ENCODE data around the gene MAGI1.

MAGI1 gene

GRCh38 chr3:65701516-65701915 is 337.2 kb downstream of the MAGI1 start:
- Histone ChIP-seq H3K4me3 (ENCODE audit: low read length, poor library complexity, severe bottlenecking) (no peak overlapping the region), H3K9me2 (replicated peaks; ENCODE audit: low read depth, low read length) (no peaks in the 10 kb centered on the region), H3K79me2 (ENCODE audit: insufficient read depth, low read length) (no peaks in the 10 kb centered on the region), H3K4me1 (ENCODE audit: insufficient read depth, low read length, poor library complexity, severe bottlenecking) (no peaks in the 10 kb centered on the region), H4K20me1 (ENCODE audit: insufficient read depth, low read length, poor library complexity, severe bottlenecking) (no peaks in the 10 kb centered on the region), H3K27me3 (ENCODE audit: insufficient read depth, low read length, poor library complexity, severe bottlenecking) (no peaks in the 10 kb centered on the region), H3K9ac (ENCODE audit: low read depth, low read length, poor library complexity, severe bottlenecking) (no peak overlapping the region), H3K9me3 (ENCODE audit: insufficient read depth, low read depth, low read length) (no peaks in the 10 kb centered on the region), H3K4me2 (ENCODE audit: low read depth, low read length, poor library complexity, severe bottlenecking) (no peak overlapping the region), H3F3A (ENCODE audit: low read depth) (no peaks in the 10 kb centered on the region), H3K36me3 (ENCODE audit: insufficient read depth, low read length) (no peaks in the 10 kb centered on the region), H2AFZ (ENCODE audit: low read length) (no peak overlapping the region)
- TF ChIP-seq EZH2phosphoT487 (IDR thresholded peaks at IDR 0.05; ENCODE audit: borderline replicate concordance), result no peak

- Histone ChIP-seq H3F3A (ENCODE audit: low read depth) (no peaks in the 10 kb centered on the region), H3K9ac (ENCODE audit: low read depth, low read length, poor library complexity, severe bottlenecking) (no peak overlapping the region), H3K9me2 (replicated peaks; ENCODE audit: low read depth, low read length) (no peaks in the 10 kb centered on the region), H3K4me3 (ENCODE audit: low read length, poor library complexity, severe bottlenecking) (no peak overlapping the region), H3K27me3 (ENCODE audit: insufficient read depth, low read length, poor library complexity, severe bottlenecking) (no peaks in the 10 kb centered on the region), H3K36me3 (ENCODE audit: insufficient read depth, low read length) (no peaks in the 10 kb centered on the region), H4K20me1 (ENCODE audit: insufficient read depth, low read length, poor library complexity, severe bottlenecking) (no peaks in the 10 kb centered on the region), H2AFZ (ENCODE audit: low read length) (no peak overlapping the region), H3K9me3 (ENCODE audit: insufficient read depth, low read depth, low read length) (no peaks in the 10 kb centered on the region), H3K79me2 (ENCODE audit: insufficient read depth, low read length) (no peaks in the 10 kb centered on the region), H3K4me1 (ENCODE audit: insufficient read depth, low read length, poor library complexity, severe bottlenecking) (no peaks in the 10 kb centered on the region), H3K4me2 (ENCODE audit: low read depth, low read length, poor library complexity, severe bottlenecking) (no peak overlapping the region)
- TF ChIP-seq EZH2phosphoT487 (IDR thresholded peaks at IDR 0.05; ENCODE audit: borderline replicate concordance) (no peak), CTCF (conservative IDR thresholded peaks at IDR 0.05; ENCODE audit: low read length) (no peak)
These were observed 349.3 kb downstream of the MAGI1 start for GRCh38 chr3:65689436-65689835.

GRCh38 chr3:65687741-65688140 is 351.0 kb downstream of the MAGI1 start:
- H3K79me2 ChIP-seq (ENCODE audit: insufficient read depth, low read length), result no peaks in the 10 kb centered on the region
- H3K4me2 ChIP-seq (ENCODE audit: low read depth, low read length, poor library complexity, severe bottlenecking), result no peak overlapping the region
- H3K27me3 ChIP-seq (ENCODE audit: insufficient read depth, low read length, poor library complexity, severe bottlenecking), result no peaks in the 10 kb centered on the region
- no peak overlapping the region for H2AFZ ChIP-seq (ENCODE audit: low read length)
- H3K9me3 ChIP-seq (ENCODE audit: insufficient read depth, low read depth, low read length), result no peaks in the 10 kb centered on the region
- H3K9me2 ChIP-seq (replicated peaks; ENCODE audit: low read depth, low read length), result no peaks in the 10 kb centered on the region
- no peak overlapping the region for H3K4me3 ChIP-seq (ENCODE audit: low read length, poor library complexity, severe bottlenecking)
- no peak overlapping the region for H3K9ac ChIP-seq (ENCODE audit: low read depth, low read length, poor library complexity, severe bottlenecking)
- H3K36me3 ChIP-seq (ENCODE audit: insufficient read depth, low read length), result no peaks in the 10 kb centered on the region
- no peaks in the 10 kb centered on the region for H4K20me1 ChIP-seq (ENCODE audit: insufficient read depth, low read length, poor library complexity, severe bottlenecking)
- no peaks in the 10 kb centered on the region for H3K4me1 ChIP-seq (ENCODE audit: insufficient read depth, low read length, poor library complexity, severe bottlenecking)
- no peaks in the 10 kb centered on the region for H3F3A ChIP-seq (ENCODE audit: low read depth)
- no peak for TF ChIP-seq CTCF (conservative IDR thresholded peaks at IDR 0.05; ENCODE audit: low read length)
- no peak for TF ChIP-seq EZH2phosphoT487 (IDR thresholded peaks at IDR 0.05; ENCODE audit: borderline replicate concordance)

GRCh38 chr3:65685621-65686235 is 353.0 kb downstream of the MAGI1 start:
- no peaks in the 10 kb centered on the region for H3K9me2 ChIP-seq (replicated peaks; ENCODE audit: low read depth, low read length)
- no peaks in the 10 kb centered on the region for H3K79me2 ChIP-seq (ENCODE audit: insufficient read depth, low read length)
- no peaks in the 10 kb centered on the region for H4K20me1 ChIP-seq (ENCODE audit: insufficient read depth, low read length, poor library complexity, severe bottlenecking)
- no peaks in the 10 kb centered on the region for H3K4me1 ChIP-seq (ENCODE audit: insufficient read depth, low read length, poor library complexity, severe bottlenecking)
- H3K9ac ChIP-seq (ENCODE audit: low read depth, low read length, poor library complexity, severe bottlenecking), result no peak overlapping the region
- H3F3A ChIP-seq (ENCODE audit: low read depth), result no peaks in the 10 kb centered on the region
- no peak overlapping the region for H3K4me3 ChIP-seq (ENCODE audit: low read length, poor library complexity, severe bottlenecking)
- no peaks in the 10 kb centered on the region for H3K27me3 ChIP-seq (ENCODE audit: insufficient read depth, low read length, poor library complexity, severe bottlenecking)
- no peaks in the 10 kb centered on the region for H3K9me3 ChIP-seq (ENCODE audit: insufficient read depth, low read depth, low read length)
- H3K4me2 ChIP-seq (ENCODE audit: low read depth, low read length, poor library complexity, severe bottlenecking), result no peak overlapping the region
- H3K36me3 ChIP-seq (ENCODE audit: insufficient read depth, low read length), result no peaks in the 10 kb centered on the region
- TF ChIP-seq EZH2phosphoT487 (IDR thresholded peaks at IDR 0.05; ENCODE audit: borderline replicate concordance) (no peak), CTCF (conservative IDR thresholded peaks at IDR 0.05; ENCODE audit: low read length) (no peak)
- no peak overlapping the region for H2AFZ ChIP-seq (ENCODE audit: low read length)

Measured in Loucy (cell line).